Endothelial cell of umbilical vein (primary cell): Measurements from ENCODE around the gene PDE6B. TPM values are rescaled to one million over a fixed set of nuclear protein-coding genes. Genes with fewer than 3 reads are reported as not detected.

ENCODE experiments used
- BruUV-seq: library from RNA; stranded (reverse); fragments of 400-500 nt; replicated peaks from 2 replicates; lab custom pipeline; 2021; lab: Mats Ljungman, UMichigan
- CTCF ChIA-PET: fragments of 300-600, 350-600 bp; sonication (Branson Sonifier 250); formaldehyde crosslinking; loops from one replicate; lab custom pipeline; 2021; ENCODE audit warnings: antibody characterized with exemption, inconsistent platforms; lab: Charles Lee
- POLR2A ChIA-PET: fragments of 300-600, 350-600 bp; sonication (Branson Sonifier 250); formaldehyde crosslinking; loops from one replicate; lab custom pipeline; 2021; ENCODE audit warnings: antibody characterized with exemption, inconsistent platforms; lab: Charles Lee
- DNase-seq: peaks from one replicate; pipeline ENCODE4 v3.0.0-alpha.2; 2011; ENCODE audit warnings: low read depth, low spot score
- FAIRE-seq: peaks from 2 replicates; lab custom pipeline; 2011; peaks lifted over from hg19 to GRCh38; lab: Jason Lieb, UNC
- H2AFZ ChIP-seq: 2 replicates; pipeline ENCODE4 v1.6.0; 2012; ENCODE audit warnings: low read depth, low read length, control low read depth, inconsistent platforms
- H3K27ac ChIP-seq: 2 replicates; pipeline ENCODE4 v1.5.1; 2011; ENCODE audit warnings: low read depth, mild to moderate bottlenecking, control low read depth, low read length, moderate library complexity; ENCODE audit not compliant: insufficient read depth
- H3K27me3 ChIP-seq, 2 experiments: 2 replicates each; pipeline versions ENCODE4 v1.6.0 to v1.6.1; 2011; ENCODE audit warnings: low read length in 2 of 2, mixed read lengths in 1 of 2; ENCODE audit not compliant: control insufficient read depth in 2 of 2, insufficient read depth in 2 of 2
- H3K36me3 ChIP-seq, 2 experiments: 2 replicates in 1 of 2; 3 replicates in 1 of 2; pipeline ENCODE4 v1.5.1; 2011; ENCODE audit warnings: low read length in 2 of 2, mild to moderate bottlenecking in 1 of 2, moderate library complexity in 1 of 2; ENCODE audit not compliant: control insufficient read depth in 2 of 2, insufficient read depth in 2 of 2; ENCODE audit errors: extremely low read depth in 1 of 2
- H3K4me1 ChIP-seq: 3 replicates; pipeline ENCODE4 v1.5.1; 2011; ENCODE audit warnings: mild to moderate bottlenecking, low read length; ENCODE audit not compliant: control insufficient read depth, insufficient read depth; ENCODE audit errors: extremely low read depth
- H3K4me2 ChIP-seq: 2 replicates; pipeline ENCODE4 v1.6.1; 2011; ENCODE audit warnings: low read length, control low read depth, mixed read lengths; ENCODE audit not compliant: insufficient read depth
- H3K4me3 ChIP-seq, 3 experiments: fragments of 200-600 bp in 1 of 3; sonication (generic), shearing (Covaris generic) in 1 of 3; replicated peaks in 1 of 3; 2 replicates each; pipeline ENCODE4 v1.5.1; 2011 to 2016; ENCODE audit warnings: control low read depth in 3 of 3, low read length in 3 of 3, mild to moderate bottlenecking in 2 of 3, inconsistent platforms in 1 of 3, low read depth in 1 of 3, moderate library complexity in 1 of 3; ENCODE audit not compliant: insufficient read depth in 1 of 3
- H3K79me2 ChIP-seq: 2 replicates; pipeline ENCODE4 v1.6.0; 2012; ENCODE audit warnings: low read length, inconsistent platforms; ENCODE audit not compliant: control insufficient read depth, insufficient read depth
- H3K9ac ChIP-seq: replicated peaks from 2 replicates; pipeline ENCODE3; 2011; ENCODE audit warnings: low read length, control low read depth; ENCODE audit not compliant: insufficient read depth; ENCODE audit errors: extremely low read depth
- H3K9me1 ChIP-seq: replicated peaks from 3 replicates; pipeline ENCODE4 v1.6.0; 2011; ENCODE audit warnings: mild to moderate bottlenecking, low read length; ENCODE audit not compliant: control insufficient read depth, insufficient read depth; ENCODE audit errors: extremely low read depth
- H3K9me3 ChIP-seq: replicated peaks from 2 replicates; pipeline ENCODE4 v1.5.1; 2012; ENCODE audit warnings: low read length, inconsistent platforms; ENCODE audit not compliant: control insufficient read depth, insufficient read depth
- H4K20me1 ChIP-seq: replicated peaks from 2 replicates; pipeline ENCODE3; 2011; ENCODE audit warnings: mild to moderate bottlenecking, low read length; ENCODE audit not compliant: control insufficient read depth, insufficient read depth; ENCODE audit errors: extremely low read depth
- EZH2 ChIP-seq: IDR thresholded peaks from 2 replicates; pipeline ENCODE4 v1.6.1; 2012; ENCODE audit warnings: borderline replicate concordance, low read depth, mild to moderate bottlenecking, moderate library complexity, low read length, inconsistent platforms; ENCODE audit not compliant: severe bottlenecking
- FOS ChIP-seq: IDR thresholded peaks from 2 replicates; pipeline ENCODE4 v1.6.1; 2011; ENCODE audit warnings: mild to moderate bottlenecking, low read length, moderate library complexity, borderline replicate concordance; ENCODE audit not compliant: insufficient read depth
- GATA2 ChIP-seq: IDR thresholded peaks from 2 replicates; pipeline ENCODE4 v1.7.0; 2011; ENCODE audit warnings: low read depth, mild to moderate bottlenecking, moderate library complexity, mixed read lengths, low read length; ENCODE audit not compliant: insufficient read length, insufficient read depth
- JUN ChIP-seq: IDR thresholded peaks from 2 replicates; pipeline ENCODE4 v1.6.1; 2011; ENCODE audit warnings: borderline replicate concordance, low read depth; ENCODE audit not compliant: insufficient read length, insufficient read depth
- MYC ChIP-seq: IDR thresholded peaks from one replicate; pipeline ENCODE4 v1.6.1; 2011; ENCODE audit warnings: mild to moderate bottlenecking, low read depth, low read length
- POLR2A ChIP-seq: IDR thresholded peaks from 2 replicates; pipeline ENCODE4 v1.6.1; 2012; ENCODE audit warnings: low read depth, mild to moderate bottlenecking, control low read depth, low read length
- POLR2AphosphoS5 ChIP-seq: IDR thresholded peaks from 2 replicates; pipeline ENCODE4 v1.6.1; 2012; ENCODE audit warnings: low read depth, mild to moderate bottlenecking, control low read depth, low read length, moderate library complexity; ENCODE audit not compliant: insufficient read depth
- dilution Hi-C: fragments of 300-500 bp; cut with MboI; formaldehyde crosslinking; loops from one replicate; pipeline ENCODE4 v1.15.0; 2019; ENCODE audit warnings: low sequenced_read_pairs; ENCODE audit not compliant: extremely low pct_ligation_motif_present
- intact Hi-C: fragments of 100-400 bp; cut with micrococcal nuclease; formaldehyde crosslinking; loops from one replicate; pipeline ENCODE4 v1.10.0; 2022
- polyA plus RNA-seq, 4 experiments: library from polyadenylated mRNA; depleted of rRNA in 3 of 4; stranded (reverse) in 3 of 4; unstranded in 1 of 4; fragments of >200 nt; gene quantifications; 2 replicates each; pipeline versions ENCODE4 v1.2.1 to v1.2.3, GENCODE V29; 2011 to 2012; ENCODE audit warnings: missing spikeins in 1 of 4
- total RNA-seq: library from RNA; stranded (reverse); gene quantifications from 2 replicates; pipeline ENCODE4 v1.2.3, GENCODE V29; 2021
- TF ChIP-seq, protein P1 (sequence below): IDR thresholded peaks from 2 replicates; pipeline ENCODE4 v1.6.1; 2011; ENCODE audit not compliant: insufficient read depth, insufficient read length
- TF ChIP-seq, protein P2 (sequence below), 2 donors: IDR thresholded peaks; 1 replicate in 1 of 2; 2 replicates in 1 of 2; pipeline ENCODE4 v1.5.1; 2011; ENCODE audit warnings: low read length in 2 of 2, mild to moderate bottlenecking in 2 of 2, moderate library complexity in 2 of 2, control low read depth in 1 of 2, inconsistent platforms in 1 of 2, low read depth in 1 of 2; ENCODE audit not compliant: insufficient read depth in 1 of 2; ENCODE audit errors: extremely low read depth in 1 of 2

The PDE6B gene
- total and polyA plus RNA-seq, 2 donors (not counting 3 experiments of a cell fraction or from before 2014, with no cell fraction given) = 0.77 to 1.8 TPM

DNA sequence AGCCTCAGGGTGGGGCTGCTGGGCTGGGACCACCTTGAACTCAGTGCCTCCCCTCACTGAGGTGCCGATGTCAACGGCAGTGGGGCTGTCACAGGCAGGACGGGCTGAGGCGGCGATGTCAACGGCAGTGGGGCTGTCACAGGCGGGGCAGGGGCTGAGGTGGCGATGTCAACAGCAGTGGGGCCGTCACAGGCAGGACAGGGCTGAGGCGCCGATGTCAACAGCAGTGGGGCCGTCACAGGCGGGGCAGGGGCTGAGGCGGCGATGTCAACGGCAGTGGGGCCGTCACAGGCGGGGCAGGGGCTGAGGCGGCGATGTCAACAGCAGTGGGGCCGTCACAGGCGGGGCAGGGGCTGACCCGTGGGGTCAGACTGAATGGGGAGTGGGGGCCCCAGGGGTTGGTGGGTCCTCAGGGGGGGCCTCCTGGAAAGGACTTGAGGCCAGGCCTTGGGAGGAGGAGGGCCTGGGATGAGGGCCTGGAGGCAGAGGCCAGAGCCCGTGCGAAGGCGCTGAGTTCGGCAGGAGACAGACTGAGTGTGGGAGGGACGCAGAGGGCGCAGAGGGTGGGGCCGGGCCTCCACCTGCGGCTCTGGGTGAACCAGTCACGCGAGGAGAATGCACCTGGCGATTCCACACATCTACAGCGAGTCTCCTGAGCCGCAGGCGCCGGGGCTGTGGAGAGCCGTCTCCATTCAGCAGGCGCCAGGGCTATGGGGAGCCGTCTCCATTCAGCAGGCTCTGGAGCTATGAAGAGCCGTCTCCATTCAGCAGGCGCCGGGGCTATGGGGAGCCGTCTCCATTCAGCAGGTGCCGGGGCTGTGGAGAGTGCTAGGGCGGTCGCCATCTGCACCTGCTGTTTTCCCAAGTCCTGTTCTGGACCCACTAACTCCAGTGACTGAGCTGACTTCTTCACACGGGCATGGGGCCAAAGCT, 25.8 kb downstream of the PDE6B start:
- Histone ChIP-seq H3K4me3 (no peak overlapping the region), H3K9me3 (no peaks in the 10 kb centered on the region)
- CTCF ChIA-PET = no interaction called here

More for the DNA sequence above, 25.8 kb downstream of the PDE6B start:
- Histone ChIP-seq H3K9ac (no peak overlapping the region), H3K79me2 (no peaks in the 10 kb centered on the region), H3K4me2 (no peak overlapping the region), H3K27me3 (no peaks in the 10 kb centered on the region), H3K27ac (no peak overlapping the region), H4K20me1 (no peaks in the 10 kb centered on the region), H3K9me1 (no peaks in the 10 kb centered on the region), H2AFZ (no peak overlapping the region), H3K4me1 (no peaks in the 10 kb centered on the region), H3K36me3 (no peaks in the 10 kb centered on the region)
- intact Hi-C loops = no loop called here
- dilution Hi-C loops = no loop called here
- TF ChIP-seq POLR2A (no peak), GATA2 (no peak), EZH2 (no peak), MYC (no peak), POLR2AphosphoS5 (no peak), FOS (no peak), JUN (no peak)
- TF ChIP-seq, protein P1, sequence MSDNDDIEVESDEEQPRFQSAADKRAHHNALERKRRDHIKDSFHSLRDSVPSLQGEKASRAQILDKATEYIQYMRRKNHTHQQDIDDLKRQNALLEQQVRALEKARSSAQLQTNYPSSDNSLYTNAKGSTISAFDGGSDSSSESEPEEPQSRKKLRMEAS = no peak
- TF ChIP-seq, protein P2, sequence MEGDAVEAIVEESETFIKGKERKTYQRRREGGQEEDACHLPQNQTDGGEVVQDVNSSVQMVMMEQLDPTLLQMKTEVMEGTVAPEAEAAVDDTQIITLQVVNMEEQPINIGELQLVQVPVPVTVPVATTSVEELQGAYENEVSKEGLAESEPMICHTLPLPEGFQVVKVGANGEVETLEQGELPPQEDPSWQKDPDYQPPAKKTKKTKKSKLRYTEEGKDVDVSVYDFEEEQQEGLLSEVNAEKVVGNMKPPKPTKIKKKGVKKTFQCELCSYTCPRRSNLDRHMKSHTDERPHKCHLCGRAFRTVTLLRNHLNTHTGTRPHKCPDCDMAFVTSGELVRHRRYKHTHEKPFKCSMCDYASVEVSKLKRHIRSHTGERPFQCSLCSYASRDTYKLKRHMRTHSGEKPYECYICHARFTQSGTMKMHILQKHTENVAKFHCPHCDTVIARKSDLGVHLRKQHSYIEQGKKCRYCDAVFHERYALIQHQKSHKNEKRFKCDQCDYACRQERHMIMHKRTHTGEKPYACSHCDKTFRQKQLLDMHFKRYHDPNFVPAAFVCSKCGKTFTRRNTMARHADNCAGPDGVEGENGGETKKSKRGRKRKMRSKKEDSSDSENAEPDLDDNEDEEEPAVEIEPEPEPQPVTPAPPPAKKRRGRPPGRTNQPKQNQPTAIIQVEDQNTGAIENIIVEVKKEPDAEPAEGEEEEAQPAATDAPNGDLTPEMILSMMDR (IDR thresholded peaks at IDR 0.05; ENCODE audit: extremely low read depth in 1 of 2, insufficient read depth in 1 of 2, low read depth in 1 of 2, low read length in 2 of 2) = no peak
- FAIRE-seq (no peak), DNase-seq (no peak)
- POLR2A ChIA-PET = no interaction called here
- BruUV-seq = no TSS peak
